K562 (cell line): ENCODE measurements around the gene ADIPOR1. TPM values are rescaled to one million over a fixed set of nuclear protein-coding genes. Genes with fewer than 3 reads are reported as not detected.

ENCODE experiments used
- CHD2 ChIP-seq: IDR thresholded peaks from 2 replicates; pipeline ENCODE4 v1.6.1; 2011; ENCODE audit warnings: low read depth, low read length
- CHD4 ChIP-seq: fragments of 200-600 bp; sonication (generic); IDR thresholded peaks from 3 replicates; pipeline ENCODE4 v1.6.1; 2012; ENCODE audit warnings: low read depth, mild to moderate bottlenecking, mixed read lengths, low read length, inconsistent platforms; ENCODE audit not compliant: insufficient read depth, insufficient replicate concordance, poor library complexity, severe bottlenecking
- DACH1 ChIP-seq: fragments of 450-650 bp; IDR thresholded peaks from 2 replicates; pipeline ENCODE4 v1.6.1; 2018; ENCODE audit not compliant: partially characterized antibody
- FOXM1 ChIP-seq, 2 experiments: fragments of 450-650 bp in 1 of 2; sonication (generic) in 1 of 2; formaldehyde crosslinking in 1 of 2; IDR thresholded peaks; 2 replicates each; pipeline versions ENCODE4 v1.6.1 to v1.9.0; 2017 to 2022; ENCODE audit warnings: low read depth in 2 of 2, mild to moderate bottlenecking in 2 of 2, missing genetic modification reagents in 1 of 2, moderate library complexity in 1 of 2
- GATA2 ChIP-seq: sonication (generic); formaldehyde crosslinking; IDR thresholded peaks from 2 replicates; pipeline ENCODE4 v1.4.0; 2020; ENCODE audit warnings: mild to moderate bottlenecking, missing genetic modification reagents
- ILF3 ChIP-seq: fragments of 450-650 bp; IDR thresholded peaks from 2 replicates; pipeline ENCODE4 v1.6.1; 2018; ENCODE audit warnings: antibody characterized with exemption, mild to moderate bottlenecking, moderate library complexity, borderline replicate concordance
- NFATC3 ChIP-seq: fragments of 450-650 bp; IDR thresholded peaks from 2 replicates; pipeline ENCODE4 v1.6.1; 2017; ENCODE audit warnings: mild to moderate bottlenecking
- POLR2B ChIP-seq: fragments of 450-650 bp; IDR thresholded peaks from 2 replicates; pipeline ENCODE4 v1.6.1; 2018; ENCODE audit warnings: low read depth; ENCODE audit not compliant: partially characterized antibody
- RBM14 ChIP-seq: fragments of 200-400 bp; formaldehyde crosslinking; IDR thresholded peaks from 2 replicates; pipeline ENCODE4 v1.6.1; 2018; ENCODE audit warnings: low read depth, mild to moderate bottlenecking, low read length, moderate library complexity, borderline replicate concordance; ENCODE audit not compliant: insufficient read depth
- TCF15 ChIP-seq: fragments of 250-450 bp; sonication (Bioruptor Pico); IDR thresholded peaks from 2 replicates; pipeline ENCODE4 v1.8.0; 2022; ENCODE audit warnings: moderate library complexity, mild to moderate bottlenecking, inconsistent platforms
- ZBTB33 ChIP-seq: sonication (generic); formaldehyde crosslinking; IDR thresholded peaks from 2 replicates; pipeline ENCODE4 v1.8.1; 2023; ENCODE audit warnings: mild to moderate bottlenecking, missing genetic modification reagents
- ZNF24 ChIP-seq: fragments of 450-650 bp; IDR thresholded peaks from 2 replicates; pipeline ENCODE4 v1.6.1; 2016
- ZNF407 ChIP-seq: fragments of 450-650 bp; IDR thresholded peaks from 2 replicates; pipeline ENCODE4 v1.6.1; 2016; ENCODE audit warnings: low read depth
- ZNF655 ChIP-seq: fragments of 250-450 bp; sonication (Bioruptor Pico); IDR thresholded peaks from 2 replicates; pipeline ENCODE4 v1.5.0; 2021
- polyA plus RNA-seq, 8 experiments: library from polyadenylated mRNA; depleted of rRNA in 4 of 8; stranded (reverse) in 5 of 8; unstranded in 3 of 8; fragments of >200 nt; fragmentation: Nextera tagmentation in 2 of 8; fragmentation: Illumina TruSeq in 1 of 8; extraction: Ambion mirVana in 2 of 8; extraction: Trizol in 1 of 8; gene quantifications; 2 replicates each; pipeline versions ENCODE4 v1.2.1 to v1.2.3, GENCODE V29; 2011 to 2014; ENCODE audit warnings: inconsistent platforms in 1 of 8, missing spikeins in 1 of 8
- total RNA-seq, 7 experiments: library from RNA; depleted of rRNA in 6 of 7; stranded (reverse); fragments of >200 nt in 6 of 7; fragmentation: Illumina TruSeq in 2 of 7; extraction: Trizol in 2 of 7; gene quantifications; 2 replicates each; pipeline versions ENCODE4 v1.2.1 to v1.2.3, GENCODE V29; 2011 to 2021; ENCODE audit warnings: low replicate concordance in 1 of 7

ADIPOR1 gene
- total and polyA plus RNA-seq, 9 of the 15 experiments (the other 6 are each of a cell fraction or from before 2014, with no cell fraction given): 29.0 to 217 (median 100) TPM

GRCh38 chr1:202926581-202927491, 31.3 kb downstream of the ADIPOR1 start, which contains the start of gene KLHL12 (continued):
- no peak for TF ChIP-seq TCF15 (CRISPR knock-in tag)
- TF ChIP-seq ZNF407: no peak
- TF ChIP-seq RBM14: 0 out of 2 replicates have a peak, but pooled peaks have one; percentile 76
- no peak for TF ChIP-seq CHD4
- peak; percentile 83 for TF ChIP-seq DACH1
- TF ChIP-seq ZNF24: peak; percentile 63
- no peak for TF ChIP-seq FOXM1 (IDR thresholded peaks at IDR 0.05; ENCODE audit: low read depth)
- TF ChIP-seq FOXM1 (CRISPR knock-in tag; IDR thresholded peaks at IDR 0.05; ENCODE audit: low read depth): peak; percentile 63; the same call in 1 of the 2 replicates
- TF ChIP-seq NFATC3: no peak
- no peak for TF ChIP-seq ZNF655 (CRISPR knock-in tag)
- TF ChIP-seq CHD2: peak; percentile 29
- no peak; the same call in 1 of the 2 replicates for TF ChIP-seq ZBTB33
- no peak for TF ChIP-seq GATA2 (CRISPR knock-in tag)
- peak; percentile 90; the same call in 1 of the 2 replicates for TF ChIP-seq ILF3
- TF ChIP-seq POLR2B: peak; percentile 91
